ENCODE measurements around the gene PPP4R3B.

PPP4R3B gene

DNA sequence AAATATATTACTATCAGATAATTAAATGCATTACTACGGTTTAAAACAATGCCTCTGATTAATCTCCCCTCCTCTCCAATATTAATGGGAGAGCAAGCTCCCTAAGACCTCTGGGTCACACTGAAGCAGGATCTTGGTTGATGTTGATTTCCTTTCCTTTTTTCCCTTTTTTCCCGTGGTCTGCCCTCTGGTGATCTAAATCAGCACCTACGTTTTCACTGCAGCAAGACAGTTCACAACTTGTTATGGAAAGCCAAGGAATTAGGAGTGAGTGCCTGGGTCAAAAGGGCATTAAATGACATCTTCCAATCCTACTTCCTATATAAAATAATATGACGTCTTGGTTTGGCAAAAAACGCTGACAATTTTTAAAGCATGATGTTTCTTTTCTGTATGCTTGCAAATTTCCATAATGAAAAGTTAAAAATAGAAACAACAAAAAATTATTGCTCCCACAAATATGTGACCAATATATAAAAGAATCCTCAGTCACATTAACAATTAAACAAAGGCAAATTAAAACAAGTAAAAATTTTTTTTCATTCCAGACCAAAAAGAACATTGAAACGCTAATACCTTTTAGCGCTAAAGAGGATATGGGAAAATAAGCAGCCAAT lies 105.8 kb downstream of the PPP4R3B start:
- DNase-seq: no peak

DNA sequence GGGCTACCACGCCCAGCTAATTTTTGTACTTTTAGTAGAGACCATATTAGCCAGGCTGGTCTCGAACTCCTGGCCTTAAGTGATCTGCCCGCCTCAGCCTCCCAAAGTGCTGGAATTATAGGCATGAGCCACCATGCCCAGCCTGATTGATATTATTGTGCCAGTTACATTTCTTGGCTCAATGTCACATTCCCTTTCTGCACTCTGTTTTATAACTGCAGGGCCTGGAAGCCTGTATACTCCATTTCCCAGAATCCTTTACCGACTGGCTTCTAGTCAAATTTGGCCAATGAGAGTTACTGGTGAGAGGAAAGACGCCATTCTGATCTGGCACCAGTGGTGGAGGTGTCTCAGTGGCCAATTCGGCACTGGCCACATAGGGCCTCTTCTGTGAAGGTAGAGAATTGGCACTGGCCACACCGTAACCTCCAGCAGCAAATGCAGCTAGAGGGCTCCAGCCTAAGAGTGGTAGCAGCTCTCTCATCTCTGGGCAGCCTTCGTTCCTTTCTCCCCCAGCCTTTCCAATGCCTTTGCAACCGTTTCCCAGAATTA lies 114.8 kb downstream of the PPP4R3B start:
- DNase-seq: no peak

DNA sequence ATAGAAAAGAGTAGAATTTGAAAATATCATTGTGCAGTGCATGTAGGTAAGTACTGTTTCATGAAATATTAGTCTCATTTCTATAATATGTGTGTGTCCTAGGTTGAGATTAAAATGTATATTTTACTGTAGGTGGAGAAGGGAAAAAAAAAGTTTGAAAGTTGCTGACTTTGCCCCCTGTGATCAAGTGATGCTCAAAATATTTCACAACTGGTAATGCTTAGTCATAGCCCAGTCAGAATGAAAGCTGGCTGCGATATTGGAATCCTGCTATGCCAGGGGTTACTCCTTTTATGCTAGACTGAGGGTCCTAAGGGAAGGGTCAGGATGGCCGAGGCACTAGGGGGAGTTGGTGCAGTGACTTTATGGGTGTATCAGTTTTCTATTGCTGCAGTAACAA lies 117.4 kb downstream of the PPP4R3B start:
- DNase-seq: no peak

DNA sequence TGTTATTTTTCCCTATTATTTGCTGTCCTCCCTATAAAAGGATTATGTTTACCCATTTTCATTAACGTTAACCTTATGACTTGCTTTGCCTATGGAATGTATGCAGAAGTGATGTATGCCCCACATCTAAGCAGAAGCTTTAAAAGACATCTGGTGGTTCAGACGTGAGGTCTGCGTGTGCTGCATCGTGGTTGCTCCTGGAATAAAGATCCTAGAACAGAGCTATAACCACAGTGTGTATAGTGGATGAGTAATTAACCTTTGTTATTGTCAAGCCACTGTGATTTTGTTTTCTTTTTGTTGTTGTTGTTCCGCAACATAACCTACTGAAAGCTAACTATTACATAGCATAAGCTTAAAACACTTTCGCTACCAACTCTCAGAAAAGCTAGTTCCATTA lies 118.8 kb downstream of the PPP4R3B start:
- no peak for DNase-seq
